Putamen (tissue), 1 donor: Measurements from ENCODE around the gene IL17RD.
"Not testable (repeated sequence)": the region's sequence is repeated elsewhere in the genome, so short reads cannot be mapped to it uniquely, and the experiment has no call there.

Source experiments
- DNase-seq: peaks from one replicate; pipeline ENCODE4 v3.0.0-alpha.2; 2016; ENCODE audit warnings: low spot score

Gene IL17RD

DNA sequence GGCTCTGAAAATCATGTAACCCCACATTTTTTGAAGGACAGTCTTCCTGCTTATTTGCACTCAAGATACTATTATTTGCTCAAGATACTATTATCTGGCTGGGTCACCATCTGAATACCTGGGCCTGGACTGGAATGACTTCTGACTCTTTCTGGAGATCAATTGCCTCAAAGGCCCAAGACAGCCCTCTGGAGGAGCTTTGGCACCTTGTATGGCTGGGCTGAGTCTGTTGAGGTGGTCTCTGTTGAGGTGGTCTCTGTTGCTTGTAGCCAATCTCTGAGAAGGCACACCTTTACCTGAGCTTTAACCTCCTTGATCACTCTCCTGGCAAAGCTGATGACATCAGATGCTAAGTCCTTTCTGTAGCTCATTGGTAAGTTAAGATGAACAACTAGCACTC is 71.7 kb downstream of the IL17RD start:
- no peak for DNase-seq

DNA sequence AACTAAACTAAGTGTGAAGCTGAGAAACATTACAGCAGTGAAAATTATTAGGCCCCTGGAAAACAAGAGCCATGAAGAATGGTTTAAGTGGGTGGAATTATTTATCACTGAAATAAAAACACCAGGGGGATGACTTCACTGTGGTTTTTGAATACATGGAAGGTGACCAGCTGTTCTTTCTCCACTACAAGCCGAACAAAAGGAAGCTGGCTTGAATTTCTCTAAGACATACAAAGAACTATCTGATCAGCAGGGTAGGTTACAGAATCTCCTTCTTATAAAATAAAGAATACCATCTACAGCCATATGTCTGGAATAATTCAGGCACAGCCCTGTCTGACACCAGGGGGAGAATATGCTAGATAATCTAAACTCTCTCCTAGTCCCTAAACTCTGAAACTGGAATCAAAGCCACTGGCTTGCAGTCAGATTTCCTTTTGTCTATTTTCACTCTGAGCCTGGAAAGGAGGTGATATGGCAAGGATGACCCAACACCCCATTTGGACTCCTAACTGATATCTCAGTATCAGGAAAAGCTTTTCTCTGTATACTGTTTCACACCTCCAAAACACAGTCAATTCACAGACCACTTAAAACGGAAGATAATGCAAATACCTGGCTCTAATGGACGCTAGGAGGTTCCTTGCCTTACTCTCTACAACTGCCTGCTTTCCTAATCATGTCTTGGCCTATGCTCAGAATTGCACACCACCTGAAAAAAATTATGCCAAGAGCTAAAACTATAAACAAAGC is 73.5 kb downstream of the IL17RD start:
- DNase-seq, result no peak

DNA sequence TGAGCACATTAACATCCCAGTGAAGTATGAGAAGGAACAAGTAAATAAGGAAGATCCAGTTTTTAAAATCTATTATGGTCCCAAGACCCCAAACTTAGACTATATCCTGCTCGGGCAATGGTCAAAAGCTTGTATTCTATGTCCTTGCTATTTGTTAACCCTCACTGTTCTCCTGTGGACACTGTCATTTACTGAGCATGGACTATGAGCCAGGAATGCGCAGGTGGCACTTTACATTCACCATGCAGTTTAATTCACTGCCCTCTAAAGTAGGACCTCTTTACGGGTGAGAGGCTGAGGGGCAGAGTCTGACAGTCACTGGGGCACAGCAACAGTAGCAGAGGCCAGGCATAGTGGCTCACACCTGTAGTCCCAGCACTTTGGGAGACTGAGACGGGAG is 76.1 kb downstream of the IL17RD start:
- DNase-seq, result no peak

- no peak for DNase-seq
Observed at GRCh38 chr3:57088503-57088902, 76.7 kb downstream of the IL17RD start.

- no peak for DNase-seq
Observed at GRCh38 chr3:57087361-57088092, 77.6 kb downstream of the IL17RD start.

GRCh38 chr3:57086201-57086600 is 79.0 kb downstream of the IL17RD start:
- peak; percentile 79 for DNase-seq

DNA sequence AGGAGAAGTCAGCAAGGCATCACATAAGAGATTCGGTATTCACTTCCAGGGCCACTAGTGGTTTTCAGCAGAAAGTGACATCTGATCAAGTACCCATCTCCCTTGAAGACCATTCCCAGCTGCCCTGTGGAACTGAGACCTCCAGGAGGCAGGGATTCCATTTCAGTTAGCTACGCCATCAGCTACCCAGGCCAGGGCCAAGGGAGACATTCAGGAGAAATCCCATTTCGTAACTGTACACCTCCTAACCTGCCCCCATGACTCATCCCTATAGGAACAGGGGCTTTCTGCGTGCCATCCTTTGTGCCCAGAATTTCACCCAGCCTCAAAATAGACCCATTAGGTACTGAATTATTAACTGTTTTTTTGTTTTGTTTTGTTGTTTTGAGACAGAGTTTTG is 79.9 kb downstream of the IL17RD start:
- no peak for DNase-seq

GRCh38 chr3:57083266-57083995 is 81.7 kb downstream of the IL17RD start:
- not testable (repeated sequence) for DNase-seq

DNA sequence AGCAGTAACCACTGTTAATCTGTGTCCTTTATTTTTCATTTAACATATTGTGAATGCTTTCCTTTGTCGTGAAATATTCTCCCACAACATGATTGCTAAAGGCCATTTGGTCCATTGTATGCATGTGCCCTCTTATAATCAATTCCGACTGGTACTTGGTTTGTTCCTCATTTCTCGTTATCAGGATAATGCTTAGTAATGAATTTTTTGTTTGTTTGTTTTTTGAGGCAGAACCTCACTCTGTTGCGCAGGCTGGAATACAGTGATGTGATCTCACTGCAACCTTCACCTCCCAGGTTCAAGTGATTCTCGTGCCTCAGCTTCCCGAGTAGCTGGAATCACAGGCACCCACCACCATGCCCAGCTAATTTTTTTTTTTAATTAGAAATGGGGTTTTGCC is 82.7 kb downstream of the IL17RD start:
- DNase-seq, result no peak

GRCh38 chr3:57081173-57081572 is 84.0 kb downstream of the IL17RD start:
- no peak for DNase-seq

- no peak for DNase-seq
Observed at GRCh38 chr3:57080171-57080570, 85.0 kb downstream of the IL17RD start.

- DNase-seq, result no peak
Observed at GRCh38 chr3:57079474-57079831, 85.7 kb downstream of the IL17RD start.

GRCh38 chr3:57078635-57079473 is 86.3 kb downstream of the IL17RD start:
- no peak for DNase-seq

DNA sequence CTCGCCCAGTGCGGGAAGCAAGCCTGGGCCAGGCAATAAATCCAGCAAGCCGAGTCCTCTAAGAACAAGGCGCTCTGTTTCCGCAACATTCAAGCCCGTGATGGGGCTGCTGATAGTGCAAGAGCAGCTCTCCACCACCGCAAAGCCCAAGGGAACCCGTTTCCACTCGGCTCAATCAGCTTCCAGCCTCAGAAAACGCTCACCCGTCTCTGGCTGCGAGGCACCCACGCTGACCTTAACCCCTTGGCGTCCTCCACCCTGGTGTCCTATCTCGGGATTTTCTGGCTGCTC is 86.9 kb downstream of the IL17RD start:
- DNase-seq, result peak; percentile 39

DNA sequence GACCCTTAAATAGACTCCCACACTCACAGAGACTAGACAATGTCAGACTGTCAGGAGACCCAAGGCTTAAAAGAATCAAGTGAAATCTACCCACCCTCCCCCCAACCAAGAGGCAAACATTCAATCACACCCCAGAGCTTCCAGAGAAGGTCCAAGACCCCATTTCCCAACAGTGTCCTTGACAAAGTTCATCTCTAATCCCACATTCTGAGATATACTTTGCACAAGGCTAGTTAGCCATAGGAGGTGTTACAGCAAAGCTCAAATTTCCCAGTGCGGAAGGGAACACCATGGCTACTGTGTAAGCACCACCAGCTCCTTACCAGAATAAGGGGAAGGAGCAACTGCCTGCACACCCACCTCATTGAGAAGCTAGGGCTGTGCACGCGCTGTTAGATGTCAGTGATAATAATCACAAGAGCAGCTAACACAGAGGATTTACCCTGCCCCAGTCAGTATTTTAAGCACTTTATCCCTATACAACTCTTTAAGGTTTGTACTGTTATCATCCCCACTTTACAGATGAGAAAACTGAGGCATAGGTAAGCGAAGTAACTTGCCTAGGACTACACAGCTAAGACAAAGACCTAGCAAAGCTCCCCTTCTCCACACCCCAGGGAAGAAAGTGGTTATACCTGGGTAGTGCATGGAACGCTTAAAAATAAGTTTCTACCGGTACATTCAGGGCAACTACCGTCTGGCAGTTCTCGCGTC is 87.4 kb downstream of the IL17RD start:
- no peak for DNase-seq

GRCh38 chr3:57076422-57076951 is 88.7 kb downstream of the IL17RD start:
- no peak for DNase-seq

DNA sequence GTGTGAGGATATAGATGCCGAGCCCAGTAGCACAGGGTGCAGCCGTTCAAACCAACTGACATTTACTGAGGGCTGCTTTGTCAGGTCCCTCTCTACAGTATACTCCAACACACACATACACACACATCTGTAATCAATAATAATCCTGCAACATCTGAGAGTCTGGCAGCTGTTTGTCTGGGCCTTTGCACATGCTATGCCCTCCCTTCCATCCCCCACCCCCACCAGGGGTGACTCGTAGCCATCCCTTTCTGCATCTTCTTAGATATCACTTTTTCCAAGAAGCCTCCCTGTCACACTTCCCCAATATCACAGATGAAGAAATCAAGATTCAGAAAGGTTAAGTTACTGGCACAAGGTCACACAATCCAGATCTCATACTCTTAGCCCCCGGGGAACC is 91.0 kb downstream of the IL17RD start:
- no peak for DNase-seq

DNA sequence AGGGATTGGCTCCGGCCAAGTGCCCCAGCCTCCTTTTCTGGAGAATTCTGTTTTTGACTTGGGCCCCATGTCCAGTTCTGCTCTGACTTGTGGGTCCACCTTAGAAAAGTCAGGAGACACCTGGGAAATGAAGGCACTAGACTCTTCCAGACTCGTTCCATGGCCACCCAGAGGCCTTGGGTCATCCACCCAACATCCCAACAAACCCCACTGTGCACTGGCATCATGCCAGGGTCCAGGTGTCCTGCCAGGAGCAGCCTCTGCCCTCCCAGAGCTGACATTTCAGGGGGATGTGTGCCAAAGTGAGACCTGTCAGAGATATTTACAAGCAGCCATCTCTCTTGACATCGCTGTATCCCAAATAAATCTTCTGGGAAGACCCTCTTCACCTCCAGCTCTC is 91.5 kb downstream of the IL17RD start:
- DNase-seq, result no peak

DNA sequence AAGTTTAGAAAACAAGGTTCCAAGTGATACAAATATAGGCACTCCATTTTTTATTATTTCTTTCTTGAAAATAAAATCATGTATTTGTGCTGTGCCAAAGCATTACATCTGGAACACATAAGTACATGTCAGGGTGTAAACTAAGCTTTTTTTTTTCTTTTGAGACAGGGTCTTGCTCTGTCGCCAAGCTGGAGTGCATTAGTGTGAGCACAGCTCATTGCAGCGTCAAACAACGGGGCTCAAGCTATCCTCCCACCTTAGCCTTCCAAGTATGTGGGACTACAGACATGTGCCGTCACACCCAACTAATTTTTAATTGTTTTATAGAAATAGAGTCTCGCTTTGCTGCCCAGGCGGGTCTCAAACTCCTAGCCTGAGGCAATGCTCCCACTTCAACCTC is 95.7 kb downstream of the IL17RD start:
- no peak for DNase-seq

DNA sequence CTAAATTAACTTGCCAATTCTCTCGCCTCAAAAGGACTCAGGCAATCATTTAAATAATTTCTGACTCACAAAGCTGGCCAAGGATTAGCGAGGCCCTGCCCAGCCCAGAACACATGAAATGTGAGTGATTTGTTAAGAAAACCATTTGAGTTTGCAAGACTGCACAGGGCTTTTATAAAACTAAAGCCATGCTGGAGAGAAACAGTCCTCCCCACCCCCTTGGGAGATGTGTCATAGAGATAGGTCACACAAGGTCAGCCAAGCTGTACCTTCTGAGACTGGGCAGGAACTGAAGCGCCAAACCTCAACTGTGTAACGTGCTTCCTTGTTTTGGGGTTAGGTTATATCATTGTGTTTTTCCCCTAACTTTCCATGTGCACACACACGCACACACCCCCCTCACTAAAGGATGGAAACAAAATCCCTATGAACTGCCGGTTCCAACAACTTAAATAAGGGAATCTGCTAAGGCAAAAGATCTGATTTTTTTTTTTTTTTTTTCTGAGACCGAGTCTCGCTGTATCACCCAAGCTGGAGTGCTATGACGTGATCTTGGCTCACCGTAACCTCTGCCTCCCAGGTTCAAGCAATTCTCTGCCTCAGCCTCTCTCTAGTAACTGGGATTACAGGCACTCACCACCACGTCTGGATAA is 96.6 kb downstream of the IL17RD start:
- DNase-seq, result no peak

- no peak for DNase-seq
Observed at GRCh38 chr3:57066471-57066870, 98.7 kb downstream of the IL17RD start.
